GM10248 (cell line): ENCODE results near the gene ASTL.
"Not testable (repeated sequence)": the region's sequence is repeated elsewhere in the genome, so short reads cannot be mapped to it uniquely, and the experiment has no call there.

Source experiments
- CTCF ChIA-PET: fragments of 300-600 bp; sonication (Branson Sonifier 250); formaldehyde crosslinking; extraction: SDS; loops from one replicate; lab custom pipeline; 2021; ENCODE audit warnings: antibody characterized with exemption; lab: Yijun Ruan, JAX
- POLR2A ChIA-PET: fragments of 350-650 bp; sonication (Branson Sonifier 250); formaldehyde crosslinking; extraction: SDS; loops from one replicate; lab custom pipeline; 2020; ENCODE audit warnings: antibody characterized with exemption; lab: Yijun Ruan, JAX
- DNase-seq: peaks from one replicate; pipeline ENCODE4 v3.0.0; 2012; ENCODE audit errors: extremely low spot score
- CTCF ChIP-seq: IDR thresholded peaks from 2 replicates; pipeline ENCODE4 v1.5.1; 2012; ENCODE audit warnings: mild to moderate bottlenecking, low read depth; ENCODE audit errors: extremely low read depth, missing control alignments, control extremely low read depth

ASTL gene

DNA sequence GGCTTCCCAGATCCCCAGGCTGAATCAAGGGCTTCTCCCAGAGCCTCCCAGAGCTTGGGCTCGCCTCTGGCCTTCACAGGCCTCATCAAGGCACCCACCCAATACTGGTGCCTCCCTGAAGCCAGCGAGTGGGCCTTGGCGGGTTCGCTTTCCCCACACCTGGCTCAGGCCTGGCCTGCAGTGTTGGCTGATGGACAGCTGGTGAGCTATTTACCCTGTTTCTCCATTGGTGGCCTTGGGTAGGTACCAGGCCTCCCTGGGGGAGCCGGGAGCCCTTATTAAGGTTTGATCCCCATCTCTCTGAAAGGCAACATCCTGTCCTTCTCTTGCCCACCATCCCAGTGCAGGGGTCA, 25.1 kb upstream of the ASTL start:
- no peak for DNase-seq
- ChIA-PET CTCF (interaction anchor here (1.0 to 24.9 kb wide), 7 partner anchors 11 to 364 kb away, joined by 3 to 658 read pairs (median 4); partner anchors contain the start of genes ASTL and DUSP2), POLR2A (interaction anchor here (0.9 to 3.7 kb wide), 4 partner anchors 11 to 45 kb away, joined by 4 to 43 read pairs (median 6); partner anchors contain the start of genes ASTL, DUSP2 and STARD7)
- TF ChIP-seq CTCF = no peak

DNA sequence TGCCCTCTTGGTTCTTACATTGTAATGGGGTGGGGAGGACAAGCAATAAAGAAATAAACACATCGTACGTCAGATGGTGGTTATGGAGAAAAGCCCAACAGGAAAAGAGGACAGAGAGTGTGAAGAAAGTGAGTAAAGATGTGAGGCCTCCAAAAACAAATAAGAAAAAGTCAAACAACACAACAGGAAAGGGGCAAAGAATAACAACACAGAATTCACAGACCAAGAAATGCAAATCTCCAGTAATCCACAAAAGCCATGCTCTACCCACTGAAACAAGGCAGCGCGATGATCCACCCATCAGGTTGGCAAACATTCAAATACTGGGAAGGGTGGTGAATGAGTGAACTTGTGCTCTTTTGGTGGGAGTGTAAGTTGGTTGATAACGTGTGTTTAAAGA, 23.6 kb upstream of the ASTL start:
- TF ChIP-seq CTCF = no peak
- ChIA-PET CTCF (interaction anchor here (1.3 to 24.9 kb wide), 3 partner anchors 12 to 347 kb away, joined by 3 to 658 read pairs (median 49); partner anchors contain the start of genes ASTL and DUSP2), POLR2A (interaction anchor here (3.7 kb wide), 1 partner anchor 18 kb away, joined by 43 read pairs; the partner anchor contains the start of gene DUSP2)
- DNase-seq = no peak

DNA sequence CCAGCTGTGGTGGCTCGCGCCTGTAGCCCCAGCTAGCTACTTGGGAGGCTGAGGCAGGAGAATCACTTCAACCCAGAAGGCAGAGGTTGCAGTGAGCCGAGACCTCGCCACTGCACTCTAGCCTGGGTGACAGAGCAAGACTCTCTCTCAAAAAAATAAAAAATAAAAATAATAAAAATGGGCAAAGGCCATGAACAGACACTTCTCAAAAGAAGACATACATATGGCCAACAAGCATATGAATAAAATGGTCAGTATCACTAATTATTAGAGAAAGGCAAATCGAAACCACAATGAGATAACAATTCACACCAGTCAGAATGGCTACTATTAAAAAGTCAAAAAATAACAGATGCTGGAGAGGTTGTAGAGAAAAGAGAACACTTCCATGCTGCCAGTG, 22.1 kb upstream of the ASTL start:
- not testable (repeated sequence) for DNase-seq
- CTCF ChIA-PET = interaction anchor here (0.7 to 24.9 kb wide), 3 partner anchors 14 to 16 kb away, joined by 4 to 658 read pairs (median 56); partner anchors contain the start of genes ASTL and DUSP2
- POLR2A ChIA-PET = interaction anchor here (0.8 to 4.5 kb wide), 2 partner anchors 14 kb away, joined by 3 to 37 read pairs; partner anchors contain the start of gene DUSP2

DNA sequence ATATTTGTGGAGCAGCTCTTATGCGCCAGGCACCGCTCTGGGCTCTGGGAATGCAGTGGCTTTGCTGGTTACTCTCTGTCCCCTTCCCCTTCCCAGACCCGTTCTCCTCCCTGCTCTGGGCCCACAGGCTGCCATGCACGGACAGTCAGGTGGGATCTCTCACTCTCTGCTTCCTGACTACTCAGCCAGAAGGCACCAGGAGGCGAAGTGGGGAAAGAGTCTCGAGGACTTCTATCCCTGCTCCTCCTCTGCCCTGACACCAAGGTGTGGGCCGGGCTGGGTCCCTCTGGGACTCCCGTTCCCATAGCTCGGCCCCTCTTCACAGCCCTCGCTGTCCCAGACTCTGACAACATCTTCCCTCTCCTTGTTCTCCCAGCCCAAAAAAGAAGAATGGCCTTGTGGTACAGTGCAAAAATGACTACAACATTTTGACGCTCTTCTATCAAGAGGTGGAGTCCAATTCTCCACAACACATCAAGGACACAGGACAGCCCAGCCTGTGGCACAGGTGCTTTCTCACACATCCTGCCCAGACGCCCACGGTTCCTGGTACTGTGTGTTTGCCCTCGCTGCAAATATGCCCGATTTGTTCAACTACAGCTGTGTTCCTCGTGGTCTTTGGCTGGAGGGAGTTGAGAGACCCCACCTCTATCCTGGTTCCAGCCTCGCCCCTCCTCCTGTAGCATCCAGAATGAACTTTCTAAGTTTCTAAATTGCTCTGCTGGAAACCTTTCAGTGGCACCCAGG, 21.0 kb upstream of the ASTL start:
- peak; percentile 38 for DNase-seq
- POLR2A ChIA-PET = interaction anchor here (0.7 to 4.5 kb wide), 4 partner anchors 13 to 21 kb away, joined by 3 to 37 read pairs (median 14); partner anchors contain the start of genes ASTL and DUSP2
- no peak for TF ChIP-seq CTCF
- CTCF ChIA-PET = interaction anchor here (1.1 to 24.9 kb wide), 3 partner anchors 14 to 44 kb away, joined by 3 to 658 read pairs (median 56); partner anchors contain the start of genes ASTL and DUSP2

- ChIA-PET POLR2A (interaction anchor here (0.5 to 4.5 kb wide), 5 partner anchors 8 to 48 kb away, joined by 3 to 37 read pairs (median 9); partner anchors contain the start of genes ASTL and DUSP2), CTCF (interaction anchor here (0.9 to 24.9 kb wide), 4 partner anchors 14 to 108 kb away, joined by 3 to 658 read pairs (median 30); partner anchors contain the start of genes ASTL and DUSP2)
- TF ChIP-seq CTCF = no peak
These were observed 20.2 kb upstream of the ASTL start for GRCh38 chr2:96158554-96158940.

GRCh38 chr2:96157649-96158553, 19.6 kb upstream of the ASTL start:
- TF ChIP-seq CTCF = no peak
- peak; percentile 87 for DNase-seq
- ChIA-PET CTCF (interaction anchor here (0.9 to 24.9 kb wide), 4 partner anchors 13 to 109 kb away, joined by 3 to 658 read pairs (median 30); partner anchors contain the start of genes ASTL, DUSP2 and STARD7), POLR2A (interaction anchor here (0.5 to 4.5 kb wide), 5 partner anchors 9 to 48 kb away, joined by 3 to 37 read pairs (median 9); partner anchors contain the start of genes ASTL and DUSP2)

More at GRCh38 chr2:96158554-96158940, 20.2 kb upstream of the ASTL start:
- DNase-seq = peak; percentile 22
